ENCODE data around the gene MCRS1. TPM values are rescaled to one million over a fixed set of nuclear protein-coding genes. Genes with fewer than 3 reads are reported as not detected.
A peak's percentile ranks its signal among the peaks of the same experiment; 100 is the strongest.
"Not testable (repeated sequence)": the region's sequence is repeated elsewhere in the genome, so short reads cannot be mapped to it uniquely, and the experiment has no call there.

MCRS1 gene
- 55.4 TPM for total RNA-seq

GRCh38 chr12:49567611-49568441 is at the start of gene MCRS1:
Gene MCRS1 (minus strand): TSS chr12:49568142. CDS start chr12:49566731, 1,411 bp downstream.
- DNase-seq (ENCODE audit: low spot score), result peak; percentile 92

- no peak for DNase-seq (ENCODE audit: low spot score)
Measured at GRCh38 chr12:49616533-49617219, 48.7 kb upstream of the MCRS1 start.

- no peak for DNase-seq (ENCODE audit: low spot score)
Measured at GRCh38 chr12:49615725-49616124, 47.8 kb upstream of the MCRS1 start.

GRCh38 chr12:49612210-49612609 is 44.3 kb upstream of the MCRS1 start:
- DNase-seq (ENCODE audit: low spot score), result no peak

- DNase-seq (ENCODE audit: low spot score), result not testable (repeated sequence)
Measured at GRCh38 chr12:49610785-49611184, 42.8 kb upstream of the MCRS1 start.

- no peak for DNase-seq (ENCODE audit: low spot score)
Measured at GRCh38 chr12:49609875-49610154, 41.9 kb upstream of the MCRS1 start.

- no peak for DNase-seq (ENCODE audit: low spot score)
Measured at GRCh38 chr12:49609059-49609874, 41.3 kb upstream of the MCRS1 start.

GRCh38 chr12:49605539-49605938 is 37.6 kb upstream of the MCRS1 start, which contains the start of gene FAM186B:
Gene FAM186B (minus strand): TSS chr12:49605639. CDS start chr12:49605477, 162 bp downstream.
- not testable (repeated sequence) for DNase-seq (ENCODE audit: low spot score)

GRCh38 chr12:49604856-49605255 is 36.9 kb upstream of the MCRS1 start:
- no peak for DNase-seq (ENCODE audit: low spot score)

GRCh38 chr12:49603721-49604120 is 35.8 kb upstream of the MCRS1 start:
- no peak for DNase-seq (ENCODE audit: low spot score)

GRCh38 chr12:49599961-49600360 is 32.0 kb upstream of the MCRS1 start:
- no peak for DNase-seq (ENCODE audit: low spot score)

- DNase-seq (ENCODE audit: low spot score), result no peak
Measured at GRCh38 chr12:49598527-49598926, 30.6 kb upstream of the MCRS1 start.

GRCh38 chr12:49588721-49589516 is 21.0 kb upstream of the MCRS1 start:
- no peak for DNase-seq (ENCODE audit: low spot score)

- no peak for DNase-seq (ENCODE audit: low spot score)
Measured at GRCh38 chr12:49588281-49588680, 20.3 kb upstream of the MCRS1 start.

GRCh38 chr12:49587174-49587908 is 19.4 kb upstream of the MCRS1 start:
- DNase-seq (ENCODE audit: low spot score), result no peak

GRCh38 chr12:49585477-49586459 is 17.8 kb upstream of the MCRS1 start:
- DNase-seq (ENCODE audit: low spot score), result no peak

GRCh38 chr12:49584591-49584990 is 16.6 kb upstream of the MCRS1 start:
- no peak for DNase-seq (ENCODE audit: low spot score)

GRCh38 chr12:49583366-49584094 is 15.6 kb upstream of the MCRS1 start:
- no peak for DNase-seq (ENCODE audit: low spot score)

- DNase-seq (ENCODE audit: low spot score), result no peak
Measured at GRCh38 chr12:49582850-49583249, 14.9 kb upstream of the MCRS1 start.

Data from ureter (tissue), 1 donor.